ENCODE results near the gene GADD45A.

DNA sequence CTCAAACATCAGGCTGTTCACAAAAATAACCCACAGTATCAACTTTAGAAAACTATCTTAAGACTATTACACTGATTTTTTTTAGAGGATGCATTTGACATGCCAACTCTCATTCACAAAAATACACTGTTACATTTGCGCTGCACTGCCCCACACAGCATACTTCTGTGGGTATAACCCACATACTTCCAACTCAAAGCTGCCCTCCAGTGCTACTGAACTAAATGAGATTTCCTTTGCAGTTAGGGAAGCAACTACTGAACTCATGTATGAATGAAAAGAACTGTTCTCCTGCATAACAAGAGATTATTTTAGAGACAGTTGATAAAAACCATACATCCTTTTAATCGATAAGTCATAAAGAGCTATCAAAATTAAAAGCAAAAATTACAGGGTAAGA is 25.8 kb upstream of the GADD45A start:
- TF ChIP-seq, protein P1, sequence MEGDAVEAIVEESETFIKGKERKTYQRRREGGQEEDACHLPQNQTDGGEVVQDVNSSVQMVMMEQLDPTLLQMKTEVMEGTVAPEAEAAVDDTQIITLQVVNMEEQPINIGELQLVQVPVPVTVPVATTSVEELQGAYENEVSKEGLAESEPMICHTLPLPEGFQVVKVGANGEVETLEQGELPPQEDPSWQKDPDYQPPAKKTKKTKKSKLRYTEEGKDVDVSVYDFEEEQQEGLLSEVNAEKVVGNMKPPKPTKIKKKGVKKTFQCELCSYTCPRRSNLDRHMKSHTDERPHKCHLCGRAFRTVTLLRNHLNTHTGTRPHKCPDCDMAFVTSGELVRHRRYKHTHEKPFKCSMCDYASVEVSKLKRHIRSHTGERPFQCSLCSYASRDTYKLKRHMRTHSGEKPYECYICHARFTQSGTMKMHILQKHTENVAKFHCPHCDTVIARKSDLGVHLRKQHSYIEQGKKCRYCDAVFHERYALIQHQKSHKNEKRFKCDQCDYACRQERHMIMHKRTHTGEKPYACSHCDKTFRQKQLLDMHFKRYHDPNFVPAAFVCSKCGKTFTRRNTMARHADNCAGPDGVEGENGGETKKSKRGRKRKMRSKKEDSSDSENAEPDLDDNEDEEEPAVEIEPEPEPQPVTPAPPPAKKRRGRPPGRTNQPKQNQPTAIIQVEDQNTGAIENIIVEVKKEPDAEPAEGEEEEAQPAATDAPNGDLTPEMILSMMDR (optimal IDR thresholded peaks at IDR 0.05 in 1 of 3, IDR thresholded peaks at IDR 0.05 in 1 of 3, conservative IDR thresholded peaks at IDR 0.05 in 1 of 3; ENCODE audit: extremely low read depth in 1 of 3, insufficient read depth in 2 of 3, low read length in 3 of 3), result no peak
- no peak for TF ChIP-seq EZH2 (IDR thresholded peaks at IDR 0.05; ENCODE audit: low read length)

Measured in keratinocyte (primary cell).